Endothelial cell of umbilical vein (primary cell): Measurements from ENCODE around the gene CNOT6L.

Experiments
- EZH2 ChIP-seq: IDR thresholded peaks from 2 replicates; pipeline ENCODE4 v1.6.1; 2012; ENCODE audit warnings: borderline replicate concordance, low read depth, mild to moderate bottlenecking, moderate library complexity, low read length, inconsistent platforms; ENCODE audit not compliant: severe bottlenecking
- FOS ChIP-seq: IDR thresholded peaks from 2 replicates; pipeline ENCODE4 v1.6.1; 2011; ENCODE audit warnings: mild to moderate bottlenecking, low read length, moderate library complexity, borderline replicate concordance; ENCODE audit not compliant: insufficient read depth
- GATA2 ChIP-seq: IDR thresholded peaks from 2 replicates; pipeline ENCODE4 v1.7.0; 2011; ENCODE audit warnings: low read depth, mild to moderate bottlenecking, moderate library complexity, mixed read lengths, low read length; ENCODE audit not compliant: insufficient read length, insufficient read depth
- JUN ChIP-seq: IDR thresholded peaks from 2 replicates; pipeline ENCODE4 v1.6.1; 2011; ENCODE audit warnings: borderline replicate concordance, low read depth; ENCODE audit not compliant: insufficient read length, insufficient read depth
- POLR2A ChIP-seq: IDR thresholded peaks from 2 replicates; pipeline ENCODE4 v1.6.1; 2012; ENCODE audit warnings: low read depth, mild to moderate bottlenecking, control low read depth, low read length
- POLR2AphosphoS5 ChIP-seq: IDR thresholded peaks from 2 replicates; pipeline ENCODE4 v1.6.1; 2012; ENCODE audit warnings: low read depth, mild to moderate bottlenecking, control low read depth, low read length, moderate library complexity; ENCODE audit not compliant: insufficient read depth
- TF ChIP-seq, protein P1 (sequence below), 2 donors: IDR thresholded peaks; 1 replicate in 1 of 2; 2 replicates in 1 of 2; pipeline ENCODE4 v1.5.1; 2011; ENCODE audit warnings: low read length in 2 of 2, mild to moderate bottlenecking in 2 of 2, moderate library complexity in 2 of 2, control low read depth in 1 of 2, inconsistent platforms in 1 of 2, low read depth in 1 of 2; ENCODE audit not compliant: insufficient read depth in 1 of 2; ENCODE audit errors: extremely low read depth in 1 of 2
- TF ChIP-seq, protein P2 (sequence below): IDR thresholded peaks from 2 replicates; pipeline ENCODE4 v1.6.1; 2011; ENCODE audit not compliant: insufficient read depth, insufficient read length

DNA sequence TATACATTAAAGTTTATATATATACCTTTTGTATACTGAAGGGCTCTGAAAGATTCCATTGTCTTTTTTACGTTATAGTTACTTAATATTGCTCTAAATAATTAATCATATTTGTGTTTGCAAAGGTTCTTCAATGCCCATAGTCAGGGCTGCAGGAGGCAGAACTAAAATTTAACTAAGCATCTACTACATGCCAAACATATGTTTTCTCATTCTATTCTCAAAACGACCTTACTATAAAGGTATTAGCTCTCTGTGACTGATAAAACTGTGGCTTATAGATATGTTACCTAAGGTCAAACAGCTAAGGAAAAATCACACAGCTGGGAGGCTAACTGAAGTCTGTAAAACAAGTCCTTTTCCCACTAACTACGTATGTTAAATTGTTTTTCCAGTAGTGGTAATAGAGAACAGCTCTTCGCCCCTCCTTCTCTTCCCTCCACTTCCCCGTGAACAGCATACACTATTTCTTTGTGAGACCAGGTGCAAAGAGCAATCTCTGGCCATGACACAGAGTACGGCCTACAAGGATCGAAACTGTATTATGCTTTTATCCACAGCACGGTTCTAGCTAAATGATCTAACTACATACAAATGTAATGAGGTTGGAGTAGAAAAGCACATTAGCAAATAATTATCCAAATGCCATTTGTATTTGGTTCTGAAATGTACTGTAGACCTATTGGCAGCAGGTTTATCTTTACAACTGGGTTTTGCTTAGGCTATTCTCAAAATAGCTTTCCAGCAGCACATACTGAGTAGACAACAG, 1.7 kb downstream of the CNOT6L start:
- TF ChIP-seq, protein P1, sequence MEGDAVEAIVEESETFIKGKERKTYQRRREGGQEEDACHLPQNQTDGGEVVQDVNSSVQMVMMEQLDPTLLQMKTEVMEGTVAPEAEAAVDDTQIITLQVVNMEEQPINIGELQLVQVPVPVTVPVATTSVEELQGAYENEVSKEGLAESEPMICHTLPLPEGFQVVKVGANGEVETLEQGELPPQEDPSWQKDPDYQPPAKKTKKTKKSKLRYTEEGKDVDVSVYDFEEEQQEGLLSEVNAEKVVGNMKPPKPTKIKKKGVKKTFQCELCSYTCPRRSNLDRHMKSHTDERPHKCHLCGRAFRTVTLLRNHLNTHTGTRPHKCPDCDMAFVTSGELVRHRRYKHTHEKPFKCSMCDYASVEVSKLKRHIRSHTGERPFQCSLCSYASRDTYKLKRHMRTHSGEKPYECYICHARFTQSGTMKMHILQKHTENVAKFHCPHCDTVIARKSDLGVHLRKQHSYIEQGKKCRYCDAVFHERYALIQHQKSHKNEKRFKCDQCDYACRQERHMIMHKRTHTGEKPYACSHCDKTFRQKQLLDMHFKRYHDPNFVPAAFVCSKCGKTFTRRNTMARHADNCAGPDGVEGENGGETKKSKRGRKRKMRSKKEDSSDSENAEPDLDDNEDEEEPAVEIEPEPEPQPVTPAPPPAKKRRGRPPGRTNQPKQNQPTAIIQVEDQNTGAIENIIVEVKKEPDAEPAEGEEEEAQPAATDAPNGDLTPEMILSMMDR (IDR thresholded peaks at IDR 0.05; ENCODE audit: extremely low read depth in 1 of 2, insufficient read depth in 1 of 2, low read depth in 1 of 2, low read length in 2 of 2): no peak
- no peak for TF ChIP-seq POLR2AphosphoS5
- TF ChIP-seq POLR2A: no peak
- TF ChIP-seq FOS: no peak
- TF ChIP-seq EZH2: no peak
- TF ChIP-seq, protein P2, sequence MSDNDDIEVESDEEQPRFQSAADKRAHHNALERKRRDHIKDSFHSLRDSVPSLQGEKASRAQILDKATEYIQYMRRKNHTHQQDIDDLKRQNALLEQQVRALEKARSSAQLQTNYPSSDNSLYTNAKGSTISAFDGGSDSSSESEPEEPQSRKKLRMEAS: no peak
- TF ChIP-seq JUN: no peak
- TF ChIP-seq GATA2: no peak
